Thyroid gland (tissue), 4 donors: Measurements from ENCODE around the gene CDH4. TPM values are rescaled to one million over a fixed set of nuclear protein-coding genes. Genes with fewer than 3 reads are reported as not detected.

Source experiments
- DNase-seq, 2 donors: peaks; one replicate each; pipeline ENCODE4 v3.0.0-alpha.2; 2019
- H3K27ac ChIP-seq, 3 donors: fragments of 200-600 bp; sonication (generic); 1 replicate in 2 of 3; 2 replicates in 1 of 3; pipeline ENCODE4 v1.5.1; 2016 to 2019; ENCODE audit warnings: mild to moderate bottlenecking in 1 of 3, moderate library complexity in 1 of 3
- H3K27me3 ChIP-seq: fragments of 200-600 bp; sonication (generic); one replicate; pipeline ENCODE4 v1.5.1; 2019
- H3K36me3 ChIP-seq, 2 donors: fragments of 200-600 bp; sonication (generic); one replicate each; pipeline ENCODE4 v1.5.1; 2016 to 2019
- H3K4me1 ChIP-seq, 2 donors: fragments of 200-600 bp; sonication (generic); one replicate each; pipeline ENCODE4 v1.5.1; 2017 to 2019
- H3K4me3 ChIP-seq, 3 donors: fragments of 200-600 bp; sonication (generic); replicated peaks in 1 of 3; 1 replicate in 2 of 3; 2 replicates in 1 of 3; pipeline ENCODE4 v1.5.1; 2016; ENCODE audit warnings: mild to moderate bottlenecking in 1 of 3
- H3K9me3 ChIP-seq: fragments of 200-600 bp; sonication (generic); one replicate; pipeline ENCODE4 v1.5.1; 2017
- CTCF ChIP-seq, 6 experiments: fragments of 200-600 bp in 3 of 6; fragments of 450-650 bp in 3 of 6; sonication (generic) in 3 of 6; IDR thresholded peaks; one replicate each; pipeline ENCODE4 v1.5.1; 2016 to 2019; ENCODE audit warnings: antibody characterized with exemption in 6 of 6, mild to moderate bottlenecking in 2 of 6, inconsistent platforms in 1 of 6, moderate library complexity in 1 of 6
- POLR2A ChIP-seq, 2 donors: fragments of 450-650 bp; IDR thresholded peaks; one replicate each; pipeline ENCODE4 v1.6.1; 2017; ENCODE audit warnings: antibody characterized with exemption in 2 of 2, mild to moderate bottlenecking in 2 of 2, moderate library complexity in 1 of 2
- WGBS, 2 donors: methylation state at CpG; one replicate each; pipeline ENCODE4 v1.1.5; 2017; 5-methylcytosine and 5-hydroxymethylcytosine counted together
- intact Hi-C: fragments of 100-400 bp; cut with DNase I; formaldehyde crosslinking; loops from one replicate; pipeline ENCODE4 v1.15.1; 2023
- total RNA-seq, 4 donors: library from RNA; depleted of rRNA; stranded (reverse); fragments of >200 nt; gene quantifications; one replicate each; pipeline ENCODE4 v1.2.3, GENCODE V29; 2016

CDH4 gene
- total RNA-seq, 4 donors from 2014 or later, result 0.22 to 0.29 (median 0.29) TPM; not detected in 1

- H3K4me1 ChIP-seq, result no peaks in the 10 kb centered on the region
- intact Hi-C loops, result no loop called here
- TF ChIP-seq CTCF (IDR thresholded peaks at IDR 0.05), result no peak
- no peak overlapping the region for H3K4me3 ChIP-seq
- DNase-seq, result no peak
- H3K9me3 ChIP-seq, result no peaks in the 10 kb centered on the region
- no peaks in the 10 kb centered on the region for H3K36me3 ChIP-seq
- no peaks in the 10 kb centered on the region for H3K27me3 ChIP-seq
- no peak overlapping the region for H3K27ac ChIP-seq
- 83 to 89% methylated on average over 4 to 5 of the region's 5 CpGs for WGBS, 2 donors
Measured at GRCh38 chr20:61364147-61364546, 112.1 kb downstream of the CDH4 start.

- Histone ChIP-seq H3K4me1 (no peaks in the 10 kb centered on the region), H3K27me3 (no peaks in the 10 kb centered on the region), H3K36me3 (no peaks in the 10 kb centered on the region), H3K9me3 (no peaks in the 10 kb centered on the region), H3K4me3 (no peak overlapping the region), H3K27ac (no peak overlapping the region)
- no peak for DNase-seq
- no peak for TF ChIP-seq CTCF (IDR thresholded peaks at IDR 0.05)
- TF ChIP-seq POLR2A (IDR thresholded peaks at IDR 0.05), result no peak
- WGBS, 2 donors, result 76 to 88% methylated on average over 6 to 10 of the region's 11 CpGs
- intact Hi-C loops, result no loop called here
Measured at GRCh38 chr20:61366914-61367313, 114.9 kb downstream of the CDH4 start.

GRCh38 chr20:61369731-61370520, 117.9 kb downstream of the CDH4 start:
- TF ChIP-seq POLR2A (IDR thresholded peaks at IDR 0.05), result no peak
- no peak for TF ChIP-seq CTCF (IDR thresholded peaks at IDR 0.05)
- no peak for DNase-seq
- no peaks in the 10 kb centered on the region for H3K9me3 ChIP-seq
- no peaks in the 10 kb centered on the region for H3K27me3 ChIP-seq
- no peak overlapping the region for H3K27ac ChIP-seq
- no peaks in the 10 kb centered on the region for H3K4me1 ChIP-seq
- H3K36me3 ChIP-seq, result no peaks in the 10 kb centered on the region
- intact Hi-C loops, result no loop called here
- WGBS, 2 donors, result 76 to 78% methylated on average over 13 of the region's 13 CpGs
- no peak overlapping the region for H3K4me3 ChIP-seq

- 30 to 33% methylated on average over 16 to 19 of the region's 20 CpGs for WGBS, 2 donors
- H3K27me3 ChIP-seq, result no peaks in the 10 kb centered on the region
- DNase-seq, result no peak
- no peaks in the 10 kb centered on the region for H3K4me1 ChIP-seq
- no peak overlapping the region for H3K4me3 ChIP-seq
- H3K27ac ChIP-seq, result no peak overlapping the region
- intact Hi-C loops, result no loop called here
- no peak for TF ChIP-seq CTCF (IDR thresholded peaks at IDR 0.05)
- TF ChIP-seq POLR2A (IDR thresholded peaks at IDR 0.05), result no peak
- H3K36me3 ChIP-seq, result no peaks in the 10 kb centered on the region
- H3K9me3 ChIP-seq, result no peaks in the 10 kb centered on the region
Measured at GRCh38 chr20:61370841-61371303, 118.8 kb downstream of the CDH4 start.

- Histone ChIP-seq H3K27me3 (no peaks in the 10 kb centered on the region), H3K9me3 (no peaks in the 10 kb centered on the region), H3K36me3 (no peaks in the 10 kb centered on the region), H3K4me3 (no peak overlapping the region), H3K4me1 (no peaks in the 10 kb centered on the region), H3K27ac (no peak overlapping the region)
- no peak for TF ChIP-seq POLR2A (IDR thresholded peaks at IDR 0.05)
- no peak for TF ChIP-seq CTCF (IDR thresholded peaks at IDR 0.05)
- 70 to 75% methylated on average over 22 of the region's 22 CpGs for WGBS, 2 donors
- intact Hi-C loops, result no loop called here
- no peak for DNase-seq
Measured at GRCh38 chr20:61371501-61372136, 119.6 kb downstream of the CDH4 start.
